ENCODE results near the gene ANGPTL2. TPM values are rescaled to one million over a fixed set of nuclear protein-coding genes. Genes with fewer than 3 reads are reported as not detected.

ANGPTL2 gene
- total and polyA plus RNA-seq, 2 of the 4 experiments (the other 2 are of a cell fraction): 9.5 to 25.1 TPM

- Histone ChIP-seq H2BK15ac (ENCODE audit: low read depth, low read length) (no peak overlapping the region), H2AK5ac (ENCODE audit: low read depth, low read length) (no peak overlapping the region), H4K5ac (ENCODE audit: low read depth, low read length) (no peak overlapping the region), H4K91ac (ENCODE audit: insufficient read depth, low read depth, low read length) (no peak overlapping the region), H2BK5ac (ENCODE audit: low read depth, low read length, poor library complexity, severe bottlenecking) (no peak overlapping the region), H3K27me3 (ENCODE audit: control insufficient read depth, insufficient read depth, low read length) (no peaks in the 10 kb centered on the region), H3K9ac (ENCODE audit: low read depth, low read length) (no peak overlapping the region), H3K23ac (ENCODE audit: low read depth, low read length) (no peak overlapping the region), H3K14ac (replicated peaks; ENCODE audit: low read depth, low read length) (no peak overlapping the region), H3K4me1 (ENCODE audit: control insufficient read depth, insufficient read depth, low read length) (peaks cover 8% of the 10 kb centered on the region), H3K56ac (ENCODE audit: extremely low read depth, insufficient read depth, low read length) (no peak overlapping the region), H2BK120ac (ENCODE audit: low read depth, low read length) (no peak overlapping the region), H3K36me3 (ENCODE audit: control insufficient read depth, insufficient read depth, low read length) (no peaks in the 10 kb centered on the region), H3K9me1 (ENCODE audit: insufficient read depth, low read length) (peaks cover 19% of the 10 kb centered on the region), H2AK9ac (replicated peaks; ENCODE audit: low read depth, low read length, poor library complexity) (no peak overlapping the region), H3K79me1 (ENCODE audit: low read depth in 1 of 2, low read length in 2 of 2) (no peaks in the 10 kb centered on the region; a peak in 1 of 4 replicates), H3K9me3 (ENCODE audit: control insufficient read depth, insufficient read depth, low read length) (no peaks in the 10 kb centered on the region), H3K4me2 (ENCODE audit: low read depth, low read length) (no peak overlapping the region), H4K8ac (ENCODE audit: low read depth in 2 of 2, low read length in 2 of 2) (no peak overlapping the region), H2AFZ (replicated peaks; ENCODE audit: low read length, poor library complexity) (no peak overlapping the region), H3K27ac (ENCODE audit: insufficient read depth, low read length) (no peak overlapping the region), H3K18ac (ENCODE audit: low read depth, low read length) (no peak overlapping the region), H3K4ac (ENCODE audit: low read depth, low read length) (no peak overlapping the region), H4K20me1 (ENCODE audit: insufficient read depth, low read length) (no peaks in the 10 kb centered on the region), H3K4me3 (ENCODE audit: insufficient read depth, low read depth, low read length) (no peak overlapping the region), H2BK20ac (ENCODE audit: low read depth, low read length) (no peak overlapping the region)
- TF ChIP-seq MAFK (IDR thresholded peaks at IDR 0.05; ENCODE audit: low read depth, low read length): no peak
- TF ChIP-seq USF2 (IDR thresholded peaks at IDR 0.05; ENCODE audit: low read depth, low read length): no peak
- TF ChIP-seq FOS (IDR thresholded peaks at IDR 0.05; ENCODE audit: low read depth, low read length): no peak
- no peak for TF ChIP-seq RFX5 (IDR thresholded peaks at IDR 0.05; ENCODE audit: low read depth, low read length)
- TF ChIP-seq CEBPB (IDR thresholded peaks at IDR 0.05; ENCODE audit: low read depth, low read length): no peak
- TF ChIP-seq MXI1 (IDR thresholded peaks at IDR 0.05; ENCODE audit: borderline replicate concordance, low read depth, low read length): no peak
- TF ChIP-seq NFE2L2 (IDR thresholded peaks at IDR 0.05; ENCODE audit: low read depth, low read length): no peak
- TF ChIP-seq ELK1 (IDR thresholded peaks at IDR 0.05; ENCODE audit: borderline replicate concordance, low read depth, low read length): no peak
- TF ChIP-seq MAZ (IDR thresholded peaks at IDR 0.05; ENCODE audit: borderline replicate concordance, low read depth, low read length): no peak
- no peak for TF ChIP-seq CTCF (conservative IDR thresholded peaks at IDR 0.05; ENCODE audit: low read depth, low read length)
- no peak for TF ChIP-seq BHLHE40 (IDR thresholded peaks at IDR 0.05; ENCODE audit: low read depth, low read length)
- no peak for TF ChIP-seq RCOR1 (IDR thresholded peaks at IDR 0.05; ENCODE audit: insufficient replicate concordance, low read length)
- TF ChIP-seq CHD1 (IDR thresholded peaks at IDR 0.05; ENCODE audit: low read depth, low read length): no peak
- TF ChIP-seq SMC3 (IDR thresholded peaks at IDR 0.05; ENCODE audit: low read depth, low read length): no peak
- dilution Hi-C loops (cut with HindIII; ENCODE audit: low sequenced_read_pairs, unreplicated experiment) (no loop called here), intact Hi-C loops (cut with micrococcal nuclease) (no loop called here), in situ Hi-C loops (cut with MboI; ENCODE audit: low sequenced_read_pairs) (no loop called here)
- 50% methylated on average over 5 of the region's 14 CpGs; no CpG with 5 or more reads in 1 of the 2 experiments for WGBS, 2 experiments (ENCODE audit: extremely low coverage in 2 of 2, insufficient read length in 1 of 2)
- CTCF ChIA-PET: no interaction called here
- ATAC-seq (ENCODE audit: low read depth) (no peak), DNase-seq (no peak)
- no TSS peak for BruUV-seq (replicated peaks)
- POLR2A ChIA-PET (ENCODE audit: unreplicated experiment): no interaction called here
Measured at GRCh38 chr9:127053057-127053821, 69.2 kb downstream of the ANGPTL2 start.
